GM12878 (cell line): Measurements from ENCODE around the gene SLC16A9. TPM values are rescaled to one million over a fixed set of nuclear protein-coding genes. Genes with fewer than 3 reads are reported as not detected.

Experiments used
- ATAC-seq: fragments of 200-7000 bp; cut with Tn5 transposase; 3 replicates; pipeline ENCODE4 v1.9.1; 2020; ENCODE audit warnings: mild to moderate bottlenecking, moderate library complexity
- BruUV-seq: library from RNA; stranded (reverse); fragments of 400-500 nt; replicated peaks from 2 replicates; lab custom pipeline; 2021; lab: Mats Ljungman, UMichigan
- CTCF ChIA-PET: fragments of 300-600 bp; sonication (Branson Sonifier 250); formaldehyde crosslinking; extraction: SDS; loops from one replicate; lab custom pipeline; 2021; ENCODE audit warnings: inconsistent platforms; lab: Yijun Ruan, JAX
- POLR2A ChIA-PET: fragments of 350-600 bp; formaldehyde crosslinking; extraction: SDS; loops from one replicate; lab custom pipeline; 2021; ENCODE audit warnings: inconsistent platforms; lab: Charles Lee
- RAD21 ChIA-PET: fragments of 300-600 bp; sonication (Branson Sonifier 250); formaldehyde crosslinking; loops from one replicate; lab custom pipeline; 2023; ENCODE audit warnings: antibody characterized with exemption; ENCODE audit not compliant: unreplicated experiment; lab: Charles Lee
- SMC1A ChIA-PET: fragments of 300-600 bp; sonication (Branson Sonifier 250); formaldehyde crosslinking; loops from one replicate; lab custom pipeline; 2023; ENCODE audit not compliant: unreplicated experiment, uncharacterized antibody; lab: Charles Lee
- DNase-seq: peaks from one replicate; pipeline ENCODE4 v3.0.0-alpha.2; 2011; ENCODE audit warnings: low read depth, low spot score
- FAIRE-seq: peaks from 3 replicates; lab custom pipeline; 2011; peaks lifted over from hg19 to GRCh38; lab: Jason Lieb, UNC
- H2AFZ ChIP-seq: 2 replicates; pipeline ENCODE4 v1.6.0; 2011; ENCODE audit warnings: low read depth, low read length, control low read depth; ENCODE audit not compliant: control insufficient read depth
- H3K27ac ChIP-seq: 2 replicates; pipeline ENCODE4 v1.5.1; 2011; ENCODE audit warnings: control low read depth; ENCODE audit not compliant: control insufficient read depth, insufficient read depth
- H3K27me3 ChIP-seq, 2 experiments: replicated peaks in 1 of 2; 2 replicates each; pipeline versions ENCODE4 v1.6.0 to v1.6.1; 2011; ENCODE audit warnings: low read length in 1 of 2; ENCODE audit not compliant: control insufficient read depth in 2 of 2, insufficient read depth in 2 of 2
- H3K36me3 ChIP-seq, 2 experiments: 2 replicates each; pipeline ENCODE4 v1.5.1; 2011; ENCODE audit warnings: low read length in 1 of 2; ENCODE audit not compliant: control insufficient read depth in 2 of 2, insufficient read depth in 2 of 2
- H3K4me1 ChIP-seq: 2 replicates; pipeline ENCODE4 v1.6.1; 2011; ENCODE audit warnings: mild to moderate bottlenecking, low read length, moderate library complexity, mixed read lengths; ENCODE audit not compliant: control insufficient read depth, insufficient read depth
- H3K4me2 ChIP-seq: 2 replicates; pipeline ENCODE4 v1.6.0; 2011; ENCODE audit warnings: control low read depth; ENCODE audit not compliant: control insufficient read depth, insufficient read depth
- H3K4me3 ChIP-seq: fragments of 200-600 bp; sonication (generic); 2 replicates; pipeline ENCODE4 v1.5.1; 2016
- H3K79me2 ChIP-seq: 2 replicates; pipeline ENCODE4 v1.6.0; 2011; ENCODE audit warnings: low read length; ENCODE audit not compliant: control insufficient read depth, insufficient read depth
- H3K9ac ChIP-seq: 2 replicates; pipeline ENCODE4 v1.8.0; 2011; ENCODE audit warnings: low read length, control low read depth, mixed read lengths; ENCODE audit not compliant: control insufficient read depth, insufficient read depth
- H3K9me3 ChIP-seq: replicated peaks from 3 replicates; pipeline ENCODE4 v1.5.1; 2011; ENCODE audit warnings: mild to moderate bottlenecking, low read length; ENCODE audit not compliant: control insufficient read depth, insufficient read depth
- H4K20me1 ChIP-seq: 2 replicates; pipeline ENCODE4 v1.6.0; 2011; ENCODE audit not compliant: control insufficient read depth, insufficient read depth
- CHD1 ChIP-seq: IDR thresholded peaks from 2 replicates; pipeline ENCODE4 v1.6.1; 2012; ENCODE audit warnings: low read depth, low read length, improper control_type of control experiment
- CREM ChIP-seq: IDR thresholded peaks from 2 replicates; pipeline ENCODE4 v1.6.1; 2014; ENCODE audit warnings: antibody characterized with exemption, low read depth
- EZH2 ChIP-seq: IDR thresholded peaks from 2 replicates; pipeline ENCODE4 v1.6.1; 2012; ENCODE audit warnings: low read depth, mild to moderate bottlenecking, control low read depth, inconsistent platforms, low read length, borderline replicate concordance; ENCODE audit not compliant: control insufficient read depth
- HCFC1 ChIP-seq: fragments of 150-350 bp; IDR thresholded peaks from 2 replicates; pipeline ENCODE4 v1.6.1; 2014; ENCODE audit warnings: low read length
- JUND ChIP-seq: IDR thresholded peaks from 2 replicates; pipeline ENCODE4 v1.6.1; 2012; ENCODE audit warnings: low read depth, mild to moderate bottlenecking, low read length, improper control_type of control experiment, moderate library complexity
- MXI1 ChIP-seq: fragments of 150-350 bp; IDR thresholded peaks from 2 replicates; pipeline ENCODE4 v1.6.1; 2011; ENCODE audit warnings: low read depth, mild to moderate bottlenecking, inconsistent platforms, low read length, improper control_type of control experiment
- TAF1 ChIP-seq: IDR thresholded peaks from 2 replicates; pipeline ENCODE4 v1.6.1; 2011; ENCODE audit warnings: mild to moderate bottlenecking, low read depth, low read length, borderline replicate concordance
- ZNF384 ChIP-seq: IDR thresholded peaks from 2 replicates; pipeline ENCODE4 v1.6.1; 2012; ENCODE audit warnings: low read depth, mild to moderate bottlenecking, low read length, improper control_type of control experiment, borderline replicate concordance
- WGBS: methylation state at CpG from one replicate; pipeline ENCODE4 v1.1.6; 2016; ENCODE audit warnings: low lambda C conversion rate; ENCODE audit not compliant: insufficient replicate concordance, insufficient coverage; ENCODE audit errors: missing lambda C conversion rate; 5-methylcytosine and 5-hydroxymethylcytosine counted together
- in situ Hi-C: fragments of 300-500 bp; cut with MboI; formaldehyde crosslinking; loops from 9 replicates; pipeline ENCODE4 v1.14.3; 2018; ENCODE audit warnings: mixed read lengths
- intact Hi-C: fragments of 100-400 bp; cut with micrococcal nuclease; formaldehyde crosslinking; loops from one replicate; pipeline ENCODE4 v1.14.2; 2022; ENCODE audit not compliant: unreplicated experiment
- polyA plus RNA-seq, 11 experiments: library from polyadenylated mRNA; depleted of rRNA in 4 of 11; unstranded in 6 of 11; stranded (reverse) in 5 of 11; fragments of >200 nt; fragmentation: Nextera tagmentation in 4 of 11; fragmentation: Illumina TruSeq in 1 of 11; extraction: Ambion mirVana in 4 of 11; extraction: Trizol in 1 of 11; gene quantifications; 1 replicate in 1 of 11; 2 replicates in 10 of 11; pipeline versions ENCODE4 v1.2.1 to v1.2.3, GENCODE V29; 2011 to 2016; ENCODE audit warnings: inconsistent platforms in 2 of 11, missing spikeins in 2 of 11, low read depth in 1 of 11
- total RNA-seq, 4 experiments: library from RNA; depleted of rRNA in 3 of 4; stranded (reverse); fragments of >200 nt in 3 of 4; fragmentation: Illumina TruSeq in 1 of 4; extraction: Trizol in 1 of 4; gene quantifications; 2 replicates each; pipeline versions ENCODE4 v1.2.1 to v1.2.3, GENCODE V29; 2013 to 2021
- TF ChIP-seq, protein P1 (sequence below): fragments of 450-650 bp; IDR thresholded peaks from 2 replicates; pipeline ENCODE4 v1.6.1; 2016; ENCODE audit warnings: mild to moderate bottlenecking
- TF ChIP-seq, protein P2 (sequence below), 3 experiments: IDR thresholded peaks in 2 of 3; conservative IDR thresholded peaks in 1 of 3; 2 replicates each; pipeline ENCODE4 v1.5.1; 2011; ENCODE audit warnings: low read depth in 3 of 3, low read length in 3 of 3, mild to moderate bottlenecking in 3 of 3, control low read depth in 2 of 3, moderate library complexity in 2 of 3, inconsistent platforms in 1 of 3, mixed read lengths in 1 of 3; ENCODE audit not compliant: control insufficient read depth in 2 of 3, insufficient read depth in 1 of 3; ENCODE audit errors: extremely low read depth in 1 of 3

SLC16A9 gene
- total and polyA plus RNA-seq, 10 of the 15 experiments (the other 5 are each of a cell fraction or from before 2014, with no cell fraction given) = 0.86 to 6.2 (median 4.3) TPM

DNA sequence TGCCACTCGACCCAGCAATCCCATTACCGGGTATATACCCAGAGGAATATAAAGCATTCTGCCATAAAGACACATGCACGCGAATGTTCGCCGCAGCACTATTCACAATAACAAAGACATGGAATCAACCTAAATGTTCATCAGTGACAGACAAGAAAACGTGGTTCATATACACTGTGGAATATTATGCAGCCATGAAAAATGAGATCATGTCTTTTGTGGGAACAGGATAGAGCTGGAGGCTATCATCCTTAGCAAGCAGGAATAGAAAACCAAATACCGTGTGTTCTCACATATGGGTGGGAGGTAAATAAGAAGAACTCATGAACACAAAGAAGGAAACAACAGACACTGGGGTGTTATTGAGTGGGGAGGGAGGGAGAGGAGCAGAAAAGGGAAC is 84.7 kb downstream of the SLC16A9 start:
- Histone ChIP-seq H3K9me3 (no peaks in the 10 kb centered on the region; the same call in 2 of the 3 replicates), H3K27me3 (no peaks in the 10 kb centered on the region), H3K27ac (no peak overlapping the region), H3K9ac (no peak overlapping the region), H3K4me3 (no peak overlapping the region), H3K4me1 (no peaks in the 10 kb centered on the region), H3K36me3 (no peaks in the 10 kb centered on the region), H4K20me1 (no peaks in the 10 kb centered on the region), H3K4me2 (no peak overlapping the region), H3K79me2 (no peaks in the 10 kb centered on the region), H2AFZ (no peak overlapping the region)
- CTCF ChIA-PET = interaction anchor here (0.7 to 8.7 kb wide), 22 partner anchors 8 to 1093 kb away, joined by 3 to 81 read pairs (median 8); no protein-coding TSS in a partner anchor
- FAIRE-seq (no peak), ATAC-seq (no peak), DNase-seq (no peak)
- SMC1A ChIA-PET = interaction anchor here (0.7 to 4.4 kb wide), 8 partner anchors 9 to 724 kb away, joined by 3 to 31 read pairs (median 5); no protein-coding TSS in a partner anchor
- intact Hi-C loops (loop anchor here (5.0 kb wide), 3 partner anchors 472 to 1022 kb away; no protein-coding TSS in a partner anchor), in situ Hi-C loops (loop anchor here (5.0 to 10.0 kb wide), 5 partner anchors 182 to 810 kb away; no protein-coding TSS in a partner anchor)
- 68% methylated on average over 8 of the region's 8 CpGs for WGBS
- POLR2A ChIA-PET = no interaction called here
- TF ChIP-seq HCFC1 (no peak), ZNF384 (no peak), JUND (no peak), CREM (no peak), EZH2 (no peak), CHD1 (no peak), MXI1 (no peak), TAF1 (no peak)
- TF ChIP-seq, protein P1, sequence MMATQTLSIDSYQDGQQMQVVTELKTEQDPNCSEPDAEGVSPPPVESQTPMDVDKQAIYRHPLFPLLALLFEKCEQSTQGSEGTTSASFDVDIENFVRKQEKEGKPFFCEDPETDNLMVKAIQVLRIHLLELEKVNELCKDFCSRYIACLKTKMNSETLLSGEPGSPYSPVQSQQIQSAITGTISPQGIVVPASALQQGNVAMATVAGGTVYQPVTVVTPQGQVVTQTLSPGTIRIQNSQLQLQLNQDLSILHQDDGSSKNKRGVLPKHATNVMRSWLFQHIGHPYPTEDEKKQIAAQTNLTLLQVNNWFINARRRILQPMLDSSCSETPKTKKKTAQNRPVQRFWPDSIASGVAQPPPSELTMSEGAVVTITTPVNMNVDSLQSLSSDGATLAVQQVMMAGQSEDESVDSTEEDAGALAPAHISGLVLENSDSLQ = no peak
- TF ChIP-seq, protein P2, sequence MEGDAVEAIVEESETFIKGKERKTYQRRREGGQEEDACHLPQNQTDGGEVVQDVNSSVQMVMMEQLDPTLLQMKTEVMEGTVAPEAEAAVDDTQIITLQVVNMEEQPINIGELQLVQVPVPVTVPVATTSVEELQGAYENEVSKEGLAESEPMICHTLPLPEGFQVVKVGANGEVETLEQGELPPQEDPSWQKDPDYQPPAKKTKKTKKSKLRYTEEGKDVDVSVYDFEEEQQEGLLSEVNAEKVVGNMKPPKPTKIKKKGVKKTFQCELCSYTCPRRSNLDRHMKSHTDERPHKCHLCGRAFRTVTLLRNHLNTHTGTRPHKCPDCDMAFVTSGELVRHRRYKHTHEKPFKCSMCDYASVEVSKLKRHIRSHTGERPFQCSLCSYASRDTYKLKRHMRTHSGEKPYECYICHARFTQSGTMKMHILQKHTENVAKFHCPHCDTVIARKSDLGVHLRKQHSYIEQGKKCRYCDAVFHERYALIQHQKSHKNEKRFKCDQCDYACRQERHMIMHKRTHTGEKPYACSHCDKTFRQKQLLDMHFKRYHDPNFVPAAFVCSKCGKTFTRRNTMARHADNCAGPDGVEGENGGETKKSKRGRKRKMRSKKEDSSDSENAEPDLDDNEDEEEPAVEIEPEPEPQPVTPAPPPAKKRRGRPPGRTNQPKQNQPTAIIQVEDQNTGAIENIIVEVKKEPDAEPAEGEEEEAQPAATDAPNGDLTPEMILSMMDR (IDR thresholded peaks at IDR 0.05 in 2 of 3, conservative IDR thresholded peaks at IDR 0.05 in 1 of 3; ENCODE audit: control insufficient read depth in 2 of 3, extremely low read depth in 1 of 3, insufficient read depth in 1 of 3, low read depth in 3 of 3, low read length in 3 of 3) = no peak
- RAD21 ChIA-PET = interaction anchor here (1.4 to 1.9 kb wide), 6 partner anchors 206 to 677 kb away, joined by 3 to 7 read pairs (median 4); partner anchors contain the start of gene CCDC6
- BruUV-seq = no TSS peak
